D341Med (cell line): ENCODE data around the gene RECQL5.
"Not testable (repeated sequence)": the region's sequence is repeated elsewhere in the genome, so short reads cannot be mapped to it uniquely, and the experiment has no call there.

Experiments
- DNase-seq: peaks from one replicate; pipeline ENCODE4 v3.0.0; 2012; ENCODE audit warnings: low spot score

The RECQL5 gene

GRCh38 chr17:75615301-75615700 lies 51.7 kb downstream of the RECQL5 start:
- DNase-seq, result no peak

- DNase-seq, result no peak
Measured at GRCh38 chr17:75614556-75615270, 52.2 kb downstream of the RECQL5 start.

GRCh38 chr17:75614006-75614405 lies 52.9 kb downstream of the RECQL5 start:
- DNase-seq, result peak; percentile 75

- no peak for DNase-seq
Measured at GRCh38 chr17:75612906-75613626, 53.9 kb downstream of the RECQL5 start.

GRCh38 chr17:75611851-75612429 lies 55.0 kb downstream of the RECQL5 start:
- DNase-seq, result no peak

- no peak for DNase-seq
Measured at GRCh38 chr17:75610103-75610984, 56.6 kb downstream of the RECQL5 start.

- no peak for DNase-seq
Measured at GRCh38 chr17:75607086-75607485, 59.9 kb downstream of the RECQL5 start.

- no peak for DNase-seq
Measured at GRCh38 chr17:75605790-75606189, 61.2 kb downstream of the RECQL5 start.

- no peak for DNase-seq
Measured at GRCh38 chr17:75604034-75604695, 62.8 kb downstream of the RECQL5 start.

GRCh38 chr17:75603123-75603522 lies 63.8 kb downstream of the RECQL5 start:
- DNase-seq, result no peak

- DNase-seq, result no peak
Measured at GRCh38 chr17:75602644-75603043, 64.3 kb downstream of the RECQL5 start.

GRCh38 chr17:75601057-75601987 lies 65.6 kb downstream of the RECQL5 start:
- DNase-seq, result peak; percentile 81

- no peak for DNase-seq
Measured at GRCh38 chr17:75596320-75597087, 70.5 kb downstream of the RECQL5 start.

- no peak for DNase-seq
Measured at GRCh38 chr17:75595920-75596313, 71.0 kb downstream of the RECQL5 start.

- DNase-seq, result no peak
Measured at GRCh38 chr17:75595284-75595919, 71.6 kb downstream of the RECQL5 start.

GRCh38 chr17:75594499-75595283 lies 72.3 kb downstream of the RECQL5 start:
- no peak for DNase-seq

GRCh38 chr17:75593430-75593829 lies 73.5 kb downstream of the RECQL5 start:
- DNase-seq, result not testable (repeated sequence)

- no peak for DNase-seq
Measured at GRCh38 chr17:75592348-75593020, 74.5 kb downstream of the RECQL5 start.
